ENCODE data around the gene ATXN1.
"Not testable (repeated sequence)": the region's sequence is repeated elsewhere in the genome, so short reads cannot be mapped to it uniquely, and the experiment has no call there.

Gene ATXN1

DNA sequence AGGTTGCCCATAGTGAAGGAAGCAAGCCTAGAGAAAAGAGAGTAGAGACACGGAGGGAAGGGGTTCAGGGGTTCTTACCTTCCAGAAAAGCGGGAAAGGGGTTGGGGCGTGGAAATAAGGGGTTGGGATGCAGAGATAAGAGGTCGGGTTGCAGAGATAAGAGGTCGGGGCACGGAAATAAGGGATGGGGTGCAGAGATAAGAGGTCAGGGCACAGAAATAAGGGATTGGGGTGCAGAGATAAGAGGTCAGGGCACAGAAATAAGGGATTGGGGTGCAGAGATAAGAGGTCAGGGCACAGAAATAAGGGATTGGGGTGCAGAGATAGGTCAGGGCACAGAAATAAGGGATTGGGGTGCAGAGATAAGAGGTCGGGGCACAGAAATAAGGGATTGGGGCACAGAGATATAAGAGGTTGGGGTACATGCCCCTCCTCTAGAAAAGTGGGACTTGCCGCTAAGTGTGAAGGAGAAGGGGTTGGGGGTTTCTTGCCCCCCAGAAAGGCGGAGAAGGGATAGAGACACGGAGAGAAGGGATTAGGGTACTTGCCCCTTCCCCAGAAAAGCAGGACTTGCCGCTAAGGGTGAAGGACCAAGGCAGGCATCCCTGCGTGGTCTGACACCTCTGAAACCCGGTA is 497.7 kb downstream of the ATXN1 start:
- DNase-seq, result not testable (repeated sequence)

DNA sequence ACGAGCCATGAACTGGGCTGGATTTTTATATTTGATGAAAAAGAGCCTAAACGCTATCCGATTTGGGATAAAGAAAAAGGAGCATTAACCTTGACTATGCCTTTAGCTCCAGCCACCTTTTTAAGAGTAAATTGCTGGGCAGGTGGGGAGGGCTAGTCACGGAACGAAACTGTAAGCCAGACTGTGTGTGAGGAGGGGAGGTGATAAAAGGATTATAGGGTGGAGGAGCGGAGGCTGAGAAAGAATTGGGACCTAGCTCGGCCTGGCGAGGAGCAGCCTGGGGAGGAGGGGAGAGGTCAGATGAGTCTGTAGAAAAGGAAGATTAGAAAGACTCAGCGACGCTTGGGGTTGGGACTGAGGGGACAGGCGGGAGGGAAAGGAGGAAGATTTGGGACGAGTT is 498.5 kb downstream of the ATXN1 start:
- DNase-seq, result not testable (repeated sequence)

DNA sequence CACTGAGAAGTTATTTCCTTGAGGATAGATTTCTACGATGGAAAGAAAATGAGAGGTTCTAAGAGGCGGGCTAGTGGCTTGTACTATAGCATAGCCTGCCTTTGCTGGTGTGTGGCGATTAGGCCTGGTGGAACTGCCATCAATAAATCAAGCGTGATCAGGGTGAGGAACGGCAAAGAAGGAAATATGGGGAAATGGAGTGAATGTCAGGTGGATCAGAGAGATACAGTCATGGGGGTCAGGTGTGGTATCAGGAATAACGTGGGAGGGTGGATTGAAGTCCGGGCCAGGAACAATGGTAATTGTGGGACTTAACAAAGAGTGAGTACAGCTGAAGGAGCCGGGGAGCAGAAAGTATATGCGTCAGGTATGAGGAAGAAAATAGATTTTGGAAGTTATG is 500.7 kb downstream of the ATXN1 start:
- DNase-seq, result not testable (repeated sequence)

DNA sequence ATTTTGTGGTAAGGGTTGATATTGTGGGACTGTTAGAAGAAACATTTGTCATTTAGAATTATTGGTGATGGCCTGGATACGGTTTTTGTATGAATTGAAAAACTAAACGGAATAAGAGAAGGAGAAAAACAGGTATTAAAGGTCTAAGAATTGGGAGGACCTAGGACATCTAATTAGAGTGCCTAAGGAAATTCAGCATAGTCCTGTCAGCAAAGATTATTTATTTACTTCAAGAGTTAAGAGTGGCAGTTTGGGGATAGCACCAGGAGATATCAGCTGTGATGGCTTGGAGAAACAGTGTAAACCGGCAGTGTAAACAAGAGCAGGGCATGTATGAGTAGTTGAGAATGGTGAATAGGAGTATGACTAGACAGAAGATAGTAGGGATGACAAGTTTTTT is 501.7 kb downstream of the ATXN1 start:
- DNase-seq, result not testable (repeated sequence)

DNA sequence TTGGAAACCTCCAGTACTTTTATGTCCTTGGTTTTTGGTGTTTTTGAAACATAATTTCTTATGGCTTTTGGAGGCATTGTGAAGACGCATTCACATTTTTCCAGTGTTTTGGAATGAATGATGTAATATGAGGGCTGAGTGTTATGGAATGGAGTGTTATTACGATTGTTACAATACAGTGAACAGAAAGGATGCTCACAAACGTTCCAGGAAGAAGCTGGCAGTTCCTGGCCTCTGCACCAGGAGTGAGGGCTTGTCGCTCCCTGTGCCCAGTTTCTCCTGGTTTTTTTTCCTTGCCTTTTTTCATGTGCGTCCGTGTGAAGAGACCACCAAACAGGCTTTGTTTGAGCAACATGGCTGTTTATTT is 502.6 kb downstream of the ATXN1 start:
- DNase-seq, result no peak

DNA sequence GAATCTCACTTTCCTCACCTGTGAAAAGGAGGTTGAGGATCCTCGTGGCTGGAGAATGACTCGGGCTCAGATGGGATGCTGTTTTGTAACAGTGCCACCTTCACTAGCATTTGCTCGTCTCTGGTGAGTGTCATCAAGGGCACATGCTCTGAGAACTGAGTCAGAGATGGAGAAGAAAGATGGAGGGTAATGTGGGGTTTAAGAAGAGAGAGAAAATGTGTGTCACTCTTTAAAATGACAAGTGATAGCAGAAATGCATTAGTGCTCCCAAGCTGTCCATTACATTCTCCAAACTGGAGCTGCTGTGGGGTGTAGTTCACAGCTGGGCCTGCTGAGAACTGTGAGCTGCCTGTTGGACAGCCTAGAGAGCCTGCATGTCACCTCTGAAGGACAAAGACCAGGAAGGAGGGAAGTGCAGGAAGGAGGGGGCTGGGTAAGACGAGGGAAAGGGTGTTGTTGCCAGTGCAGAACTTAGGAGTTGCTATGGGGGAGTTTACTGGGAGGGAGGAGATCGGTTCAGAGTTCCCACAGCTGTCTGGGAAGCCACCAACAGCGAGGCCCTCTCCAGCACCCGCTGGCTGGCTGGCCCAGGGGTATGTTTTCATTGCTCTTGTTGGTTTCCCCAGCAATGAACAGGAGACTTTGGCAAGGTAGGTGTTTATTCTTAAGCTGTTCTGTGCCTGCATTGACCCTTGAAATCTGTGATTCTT is 503.1 kb downstream of the ATXN1 start:
- DNase-seq, result no peak

DNA sequence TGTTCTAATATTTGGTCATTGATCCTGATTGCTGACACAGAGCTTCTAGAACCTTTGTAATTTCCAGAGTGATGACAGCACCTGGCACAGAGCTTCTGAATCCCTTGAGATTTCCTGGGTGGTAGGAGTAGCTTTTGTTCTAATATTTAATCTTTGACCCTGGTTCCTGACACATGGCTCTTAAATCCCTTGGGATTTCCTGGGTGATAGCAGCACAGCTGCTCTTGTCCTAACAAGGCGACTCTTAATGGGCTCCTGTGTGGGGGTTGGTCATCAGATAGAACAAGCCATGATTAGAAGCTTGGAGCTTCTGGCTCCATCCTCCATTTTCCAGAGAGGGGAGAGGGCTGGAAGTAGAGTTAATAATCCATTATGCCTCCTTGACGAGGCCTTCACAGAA is 504.5 kb downstream of the ATXN1 start:
- DNase-seq, result no peak

DNA sequence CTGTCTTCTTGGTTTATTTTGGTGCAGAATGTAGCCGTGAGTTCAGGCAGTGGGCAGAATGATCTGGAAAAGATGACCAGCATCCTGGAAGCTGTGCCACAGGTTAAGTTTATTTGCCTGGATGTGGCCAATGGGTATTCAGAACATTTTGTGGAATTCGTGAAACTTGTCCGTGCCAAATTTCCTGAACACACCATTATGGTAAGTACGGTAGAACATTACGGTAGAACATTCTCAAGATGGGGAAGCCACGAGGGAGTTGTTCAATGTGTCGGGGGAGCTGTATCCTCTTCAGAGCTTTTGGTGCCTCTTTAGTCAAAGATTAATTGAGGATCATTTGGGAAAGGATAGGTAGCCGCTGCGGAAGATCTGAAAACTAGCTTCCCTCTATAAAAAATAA is 506.7 kb downstream of the ATXN1 start:
- no peak for DNase-seq

DNA sequence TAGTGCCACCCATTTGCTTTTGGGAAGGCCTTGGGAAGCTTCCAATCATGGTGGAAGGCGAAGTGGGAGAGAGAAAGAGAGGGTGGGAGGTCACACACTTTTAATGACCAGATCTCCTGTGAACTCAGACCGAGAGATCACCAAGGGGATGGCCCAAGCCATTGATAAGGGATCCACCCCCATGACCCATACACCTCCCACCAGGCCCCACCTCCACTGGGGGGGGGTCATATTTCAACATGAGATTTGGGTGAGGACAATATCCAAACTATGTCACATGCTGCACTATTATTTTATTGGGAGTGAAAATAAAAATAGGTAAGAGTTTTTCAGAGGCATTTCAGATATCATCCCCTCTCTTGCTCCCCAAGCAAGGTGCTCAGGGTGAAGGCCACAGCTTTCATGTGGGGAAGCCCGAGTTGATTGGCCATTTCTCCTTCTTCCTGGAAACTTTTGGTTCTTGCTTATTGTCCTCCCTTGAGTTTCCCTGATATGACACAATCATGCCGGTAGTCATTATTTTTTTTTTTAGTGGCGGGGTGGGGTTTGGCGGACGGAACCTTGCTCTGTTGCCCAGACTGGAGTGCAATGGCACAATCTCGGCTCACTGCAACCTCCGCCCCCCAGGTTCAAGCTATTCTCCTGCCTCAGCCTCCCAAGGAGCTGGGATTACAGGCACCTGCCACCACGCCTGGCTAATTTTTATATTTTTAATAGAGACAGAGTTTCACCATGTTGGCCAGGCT is 507.7 kb downstream of the ATXN1 start:
- DNase-seq, result no peak

DNA sequence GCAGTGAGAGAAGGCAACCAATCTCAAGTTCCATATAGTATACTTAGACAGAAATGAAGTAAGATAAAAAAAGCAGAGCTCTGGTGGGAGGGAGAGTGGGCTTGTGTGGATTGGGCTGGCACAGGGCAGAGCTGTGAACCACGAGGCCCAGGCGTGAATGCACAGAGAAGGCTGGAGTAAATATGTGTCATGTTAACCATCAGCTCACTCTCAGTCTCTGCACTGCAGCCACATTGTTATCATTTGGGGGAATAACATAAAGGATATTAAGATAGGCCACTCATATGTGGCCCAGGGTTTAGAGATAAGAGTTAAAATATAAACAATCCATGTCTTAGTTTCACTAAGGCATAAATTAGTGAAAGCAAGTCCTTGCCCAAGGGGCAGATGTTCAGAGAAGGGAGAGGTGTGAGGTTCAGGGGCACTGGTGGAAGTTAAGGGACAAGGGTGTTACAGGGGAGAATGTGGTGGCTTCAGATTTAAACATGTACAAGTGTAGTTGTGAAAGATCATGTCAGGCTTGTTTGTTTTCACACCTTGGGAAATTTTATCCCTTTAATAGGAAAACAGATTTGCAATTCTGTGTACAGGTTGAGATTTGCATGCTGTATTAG is 508.5 kb downstream of the ATXN1 start:
- DNase-seq, result no peak

DNA sequence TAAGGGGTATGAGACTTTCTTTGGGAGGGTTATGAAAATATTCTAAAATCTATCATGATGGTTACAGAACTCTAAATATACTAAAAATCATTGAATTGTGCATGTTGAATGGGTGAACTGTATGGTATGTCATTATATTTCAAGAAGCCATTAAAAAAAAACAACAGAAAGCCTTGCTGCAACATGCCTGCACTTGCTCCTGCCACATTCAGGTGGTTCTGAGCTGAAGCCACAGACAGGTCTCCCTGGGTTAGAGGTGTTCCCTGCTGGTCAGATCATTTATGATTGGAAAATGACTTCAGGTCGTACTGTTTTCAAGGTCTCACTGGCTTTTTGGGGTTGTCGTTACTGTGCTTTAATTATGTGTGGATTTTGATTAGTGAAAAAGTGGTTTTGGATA is 509.6 kb downstream of the ATXN1 start:
- DNase-seq, result no peak

DNA sequence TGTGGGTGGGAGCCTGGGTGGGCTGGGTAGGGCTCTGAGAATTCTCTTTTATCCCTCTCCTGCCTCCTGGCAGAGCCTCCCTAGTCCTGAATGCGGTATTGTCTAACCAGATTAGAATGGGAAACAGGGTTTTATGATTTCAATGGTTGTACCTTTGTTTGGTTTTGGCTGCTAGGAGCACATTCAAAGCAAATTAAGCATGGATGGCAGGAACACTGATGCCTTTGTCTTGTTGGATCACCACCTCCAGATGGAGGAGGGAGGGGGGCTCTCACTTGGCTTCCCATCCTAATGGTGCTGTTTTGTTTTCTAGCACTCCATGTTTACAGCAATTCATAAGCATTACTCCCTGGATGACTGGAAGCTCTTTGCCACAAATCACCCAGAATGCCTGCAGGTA is 511.3 kb downstream of the ATXN1 start:
- DNase-seq, result no peak

All from GOT3 (cell line).